Stimulated activated naive CD8-positive, alpha-beta T cell treated with anti-CD3 and anti-CD28 coated beads, Interleukin-15, Interleukin-2, amounts not matched to agents 100 U/mL and 50 U/mL, for 24 hours (primary cell): ENCODE measurements around the gene CSRP1.
"Not testable (repeated sequence)": the region's sequence is repeated elsewhere in the genome, so short reads cannot be mapped to it uniquely, and the experiment has no call there.

ENCODE experiments used
- ATAC-seq: fragments of 150-1000 bp; cut with Tn5 transposase; one replicate; pipeline ENCODE4 v1.10.0; 2021
- DNase-seq: peaks from one replicate; pipeline ENCODE4 v3.0.0; 2021

Gene CSRP1

GRCh38 chr1:201476670-201477344 is 30.1 kb downstream of the CSRP1 start:
- DNase-seq, result no peak

GRCh38 chr1:201475915-201476669 is 30.8 kb downstream of the CSRP1 start:
- no peak for ATAC-seq
- DNase-seq, result no peak

More at GRCh38 chr1:201476670-201477344, 30.1 kb downstream of the CSRP1 start:
- no peak for ATAC-seq

- no peak for ATAC-seq
- no peak for DNase-seq
These were observed 31.8 kb downstream of the CSRP1 start for GRCh38 chr1:201475130-201475529.

GRCh38 chr1:201473296-201473695 is 33.6 kb downstream of the CSRP1 start:
- ATAC-seq, result no peak

GRCh38 chr1:201472321-201472720 is 34.6 kb downstream of the CSRP1 start:
- not testable (repeated sequence) for ATAC-seq, DNase-seq

More at GRCh38 chr1:201473296-201473695, 33.6 kb downstream of the CSRP1 start:
- no peak for DNase-seq

GRCh38 chr1:201471772-201472171 is 35.2 kb downstream of the CSRP1 start:
- no peak for ATAC-seq
- no peak for DNase-seq

- ATAC-seq, result no peak
These were observed 36.3 kb downstream of the CSRP1 start for GRCh38 chr1:201470581-201470980.

GRCh38 chr1:201469645-201470074 is 37.3 kb downstream of the CSRP1 start:
- no peak for ATAC-seq
- no peak for DNase-seq

More at GRCh38 chr1:201470581-201470980, 36.3 kb downstream of the CSRP1 start:
- DNase-seq, result no peak

GRCh38 chr1:201468844-201469644 is 37.9 kb downstream of the CSRP1 start, which contains the start of gene PHLDA3:
Gene PHLDA3 (minus strand): TSS chr1:201469188. CDS start chr1:201468786, 402 bp downstream.
- peak; percentile 77 for ATAC-seq

GRCh38 chr1:201468501-201468843 is 38.5 kb downstream of the CSRP1 start:
- ATAC-seq, result no peak
- peak; percentile 23 for DNase-seq

More at GRCh38 chr1:201468844-201469644, 37.9 kb downstream of the CSRP1 start, which contains the start of gene PHLDA3:
- peak; percentile 43 for DNase-seq

- ATAC-seq (no peak), DNase-seq (no peak)
These were observed 40.4 kb downstream of the CSRP1 start for GRCh38 chr1:201466492-201466891.

- no peak for ATAC-seq
- no peak for DNase-seq
These were observed 41.1 kb downstream of the CSRP1 start for GRCh38 chr1:201465698-201466290.

- DNase-seq, result no peak
These were observed 43.8 kb downstream of the CSRP1 start for GRCh38 chr1:201463071-201463552.

GRCh38 chr1:201461645-201462441 is 45.1 kb downstream of the CSRP1 start:
- DNase-seq, result no peak
- ATAC-seq, result no peak

More at GRCh38 chr1:201463071-201463552, 43.8 kb downstream of the CSRP1 start:
- no peak for ATAC-seq

GRCh38 chr1:201460814-201461644 is 45.9 kb downstream of the CSRP1 start:
- ATAC-seq (no peak), DNase-seq (no peak)

GRCh38 chr1:201459775-201460174 is 47.1 kb downstream of the CSRP1 start:
- no peak for DNase-seq
- ATAC-seq, result no peak

GRCh38 chr1:201459052-201459451 is 47.9 kb downstream of the CSRP1 start:
- no peak for ATAC-seq
- no peak for DNase-seq

- DNase-seq, result no peak
- no peak for ATAC-seq
These were observed 49.4 kb downstream of the CSRP1 start for GRCh38 chr1:201457508-201457960.

GRCh38 chr1:201456499-201457309 is 50.2 kb downstream of the CSRP1 start:
- DNase-seq (no peak), ATAC-seq (no peak)
